H9 (cell line): Measurements from ENCODE around the gene HOXC10. TPM values are rescaled to one million over a fixed set of nuclear protein-coding genes. Genes with fewer than 3 reads are reported as not detected.

ENCODE experiments used
- DNase-seq: peaks from one replicate; pipeline ENCODE4 v3.0.0-alpha.2; 2017
- H2AFZ ChIP-seq: one replicate; pipeline ENCODE4 v1.6.1; 2013; ENCODE audit warnings: mild to moderate bottlenecking, low read length, control low read depth, moderate library complexity
- H2AK5ac ChIP-seq: 2 replicates; pipeline ENCODE4 v1.6.1; 2013; ENCODE audit warnings: low read length, control low read depth, mixed read lengths; ENCODE audit not compliant: insufficient read length
- H2BK120ac ChIP-seq: one replicate; pipeline ENCODE4 v1.6.1; 2013; ENCODE audit warnings: low read depth, mild to moderate bottlenecking, low read length, control low read depth, inconsistent platforms; ENCODE audit not compliant: poor library complexity, severe bottlenecking
- H2BK12ac ChIP-seq: 2 replicates; pipeline ENCODE4 v1.6.1; 2013; ENCODE audit warnings: low read length, control low read depth, mixed read lengths, low read depth; ENCODE audit not compliant: insufficient read length
- H2BK15ac ChIP-seq: 2 replicates; pipeline ENCODE4 v1.6.1; 2013; ENCODE audit warnings: low read depth, low read length, control low read depth
- H2BK20ac ChIP-seq: one replicate; pipeline ENCODE4 v1.6.1; 2013; ENCODE audit warnings: low read depth, mild to moderate bottlenecking, low read length, control low read depth, inconsistent platforms; ENCODE audit not compliant: poor library complexity, severe bottlenecking
- H2BK5ac ChIP-seq: 2 replicates; pipeline ENCODE4 v1.6.1; 2013; ENCODE audit warnings: low read length, control low read depth, mixed read lengths; ENCODE audit not compliant: insufficient read length
- H3K14ac ChIP-seq: 2 replicates; pipeline ENCODE4 v1.6.1; 2013; ENCODE audit warnings: low read length, control low read depth; ENCODE audit not compliant: insufficient read depth
- H3K18ac ChIP-seq: 2 replicates; pipeline ENCODE4 v1.6.1; 2013; ENCODE audit warnings: low read depth, mild to moderate bottlenecking, mixed read lengths, low read length, control low read depth; ENCODE audit not compliant: insufficient read length
- H3K23ac ChIP-seq: 2 replicates; pipeline ENCODE4 v1.6.1; 2013; ENCODE audit warnings: low read length, control low read depth, mixed read lengths, low read depth; ENCODE audit not compliant: insufficient read length
- H3K23me2 ChIP-seq: 2 replicates; pipeline ENCODE4 v1.6.1; 2013; ENCODE audit warnings: low read depth, mild to moderate bottlenecking, mixed read lengths, low read length, control low read depth; ENCODE audit not compliant: insufficient read length, poor library complexity, severe bottlenecking
- H3K27ac ChIP-seq: 2 replicates; pipeline ENCODE4 v1.5.1; 2013; ENCODE audit warnings: low read length, control low read depth, mixed read lengths, low read depth; ENCODE audit not compliant: insufficient read length
- H3K27me3 ChIP-seq: 2 replicates; pipeline ENCODE4 v1.6.1; 2013; ENCODE audit warnings: low read length, control low read depth, inconsistent platforms; ENCODE audit not compliant: insufficient read depth
- H3K4ac ChIP-seq: 2 replicates; pipeline ENCODE4 v1.6.1; 2013; ENCODE audit warnings: low read depth, mild to moderate bottlenecking, control low read depth, inconsistent platforms, low read length, moderate library complexity
- H3K4me1 ChIP-seq: 2 replicates; pipeline ENCODE4 v1.6.1; 2013; ENCODE audit warnings: low read length, control low read depth, inconsistent platforms; ENCODE audit not compliant: insufficient read depth
- H3K4me2 ChIP-seq: 2 replicates; pipeline ENCODE4 v1.6.1; 2013; ENCODE audit warnings: low read length, control low read depth, mixed read lengths; ENCODE audit not compliant: insufficient read length, insufficient read depth
- H3K56ac ChIP-seq: 2 replicates; pipeline ENCODE4 v1.6.1; 2013; ENCODE audit warnings: low read depth, mild to moderate bottlenecking, mixed read lengths, low read length, control low read depth; ENCODE audit not compliant: insufficient read length
- H3K79me1 ChIP-seq: 2 replicates; pipeline ENCODE4 v1.6.1; 2013; ENCODE audit warnings: low read depth, mild to moderate bottlenecking, moderate library complexity, low read length, control low read depth, inconsistent platforms; ENCODE audit not compliant: insufficient read depth, poor library complexity, severe bottlenecking
- H3K79me2 ChIP-seq: 2 replicates; pipeline ENCODE4 v1.6.1; 2013; ENCODE audit warnings: low read length, control low read depth, inconsistent platforms; ENCODE audit not compliant: insufficient read depth
- H3K9ac ChIP-seq: 2 replicates; pipeline ENCODE4 v1.6.1; 2013; ENCODE audit warnings: low read length, control low read depth, mixed read lengths; ENCODE audit not compliant: insufficient read length; ENCODE audit errors: extremely low read depth
- H3K9me3 ChIP-seq: one replicate; pipeline ENCODE4 v1.6.1; 2013; ENCODE audit warnings: low read depth, low read length, inconsistent platforms; ENCODE audit not compliant: control insufficient read depth
- H3T11ph ChIP-seq: one replicate; pipeline ENCODE4 v1.6.1; 2013; ENCODE audit warnings: mild to moderate bottlenecking, low read length, control low read depth, inconsistent platforms
- H4K20me1 ChIP-seq: one replicate; pipeline ENCODE4 v1.6.1; 2013; ENCODE audit not compliant: control insufficient read depth, insufficient read length, insufficient read depth
- H4K5ac ChIP-seq: 2 replicates; pipeline ENCODE4 v1.6.1; 2013; ENCODE audit warnings: low read depth, mild to moderate bottlenecking, mixed read lengths, low read length, control low read depth; ENCODE audit not compliant: insufficient read length
- H4K8ac ChIP-seq: replicated peaks from 2 replicates; pipeline ENCODE4 v1.6.1; 2013; ENCODE audit warnings: low read length, control low read depth, mixed read lengths, low read depth; ENCODE audit not compliant: insufficient read length
- H4K91ac ChIP-seq: 2 replicates; pipeline ENCODE4 v1.6.1; 2013; ENCODE audit warnings: low read depth, mild to moderate bottlenecking, moderate library complexity, mixed read lengths, low read length, control low read depth; ENCODE audit not compliant: insufficient read length
- H3K27ac Mint-ChIP-seq, 3 experiments: 2 replicates in 2 of 3; 3 replicates in 1 of 3; pipeline ENCODE4 v1.8.0; 2020 to 2021; ENCODE audit warnings: mixed read lengths in 3 of 3, mild to moderate bottlenecking in 1 of 3, moderate library complexity in 1 of 3
- H3K27me3 Mint-ChIP-seq: 2 replicates; pipeline ENCODE4 v1.8.0; 2021; ENCODE audit warnings: low read depth, mild to moderate bottlenecking, moderate library complexity, mixed read lengths
- H3K36me3 Mint-ChIP-seq, 3 experiments: 2 replicates in 2 of 3; 3 replicates in 1 of 3; pipeline ENCODE4 v1.8.0; 2020 to 2021; ENCODE audit warnings: low read depth in 3 of 3, mixed read lengths in 3 of 3; ENCODE audit not compliant: insufficient read depth in 1 of 3
- H3K4me1 Mint-ChIP-seq, 2 experiments: 2 replicates each; pipeline ENCODE4 v1.8.0; 2020; ENCODE audit warnings: mixed read lengths in 2 of 2
- H3K4me3 Mint-ChIP-seq, 2 experiments: 2 replicates in 1 of 2; 3 replicates in 1 of 2; pipeline ENCODE4 v1.8.0; 2020 to 2021; ENCODE audit warnings: mild to moderate bottlenecking in 2 of 2, mixed read lengths in 2 of 2, moderate library complexity in 1 of 2
- H3K9me3 Mint-ChIP-seq, 2 experiments: 2 replicates in 1 of 2; 3 replicates in 1 of 2; pipeline ENCODE4 v1.8.0; 2020; ENCODE audit warnings: mild to moderate bottlenecking in 2 of 2, mixed read lengths in 2 of 2, moderate library complexity in 1 of 2
- CTCF ChIP-seq: fragments of 200-600 bp; sonication (generic); conservative IDR thresholded peaks from 3 replicates; pipeline ENCODE4 v1.8.0; 2021; ENCODE audit warnings: antibody characterized with exemption, mild to moderate bottlenecking
- WGBS: extraction: QIAGEN DNeasy Blood & Tissue Kit; methylation state at CpG from one replicate; pipeline ENCODE4 v1.1.7; 2013; ENCODE audit warnings: missing lambda C conversion rate, low lambda C conversion rate, mixed read lengths; ENCODE audit not compliant: insufficient read length; ENCODE audit errors: extremely low coverage; 5-methylcytosine and 5-hydroxymethylcytosine counted together
- total RNA-seq: library from RNA; stranded (reverse); gene quantifications from 2 replicates; pipeline ENCODE4 v1.2.1, GENCODE V29; 2021

Gene HOXC10
- total RNA-seq, 1 experiment from 2014 or later, result not detected

- WGBS, result no CpG with 5 or more reads among the region's 23 CpGs
- Histone ChIP-seq H3K27me3 (peaks cover 94% of the 10 kb centered on the region), H4K5ac (no peak overlapping the region), H3K18ac (no peak overlapping the region), H3K9me3 (no peaks in the 10 kb centered on the region), H2AFZ (no peak overlapping the region), H3K9ac (no peak overlapping the region), H3K14ac (no peak overlapping the region), H3K4me1 (no peaks in the 10 kb centered on the region), H3K79me1 (no peaks in the 10 kb centered on the region), H3K56ac (no peak overlapping the region), H2AK5ac (no peak overlapping the region), H3K23me2 (peaks cover 10% of the 10 kb centered on the region), H4K20me1 (no peaks in the 10 kb centered on the region), H4K91ac (no peak overlapping the region), H3K23ac (no peak overlapping the region), H2BK20ac (no peak overlapping the region), H3K4me2 (no peak overlapping the region), H2BK15ac (no peak overlapping the region; the same call in 1 of the 2 replicates), H3K27ac (no peak overlapping the region), H3T11ph (no peak overlapping the region), H3K79me2 (no peaks in the 10 kb centered on the region), H3K4ac (no peak overlapping the region), H4K8ac (no peak overlapping the region), H2BK5ac (no peak overlapping the region), H2BK120ac (no peak overlapping the region), H2BK12ac (no peak overlapping the region)
- H3K27me3 Mint-ChIP-seq, result peaks cover 100% of the 10 kb centered on the region
- H3K36me3 Mint-ChIP-seq, result no peaks in the 10 kb centered on the region
- no peak overlapping the region; a peak in 1 of 7 replicates for H3K27ac Mint-ChIP-seq
- no peak for DNase-seq
- H3K9me3 Mint-ChIP-seq, result peaks cover 0 to 2% of the 10 kb centered on the region in 2 experiments; a peak in 2 of 5 replicates
- peaks cover 13 to 30% of the 10 kb centered on the region in 2 experiments for H3K4me1 Mint-ChIP-seq
- no peak for TF ChIP-seq CTCF
- H3K4me3 Mint-ChIP-seq, result peak overlapping the region in 1 of 2 experiments; percentile 50; a peak in 2 of 5 replicates
Observed at GRCh38 chr12:54020591-54021405, 35.9 kb downstream of the HOXC10 start.
